PC-3 (cell line): Measurements from ENCODE around the gene TTC39A. TPM values are rescaled to one million over a fixed set of nuclear protein-coding genes. Genes with fewer than 3 reads are reported as not detected.

Experiments
- ATAC-seq: fragments of 200-7000 bp; cut with Tn5 transposase; 2 replicates; pipeline ENCODE4 v1.9.1; 2020; ENCODE audit warnings: mild to moderate bottlenecking, moderate library complexity
- BruUV-seq: library from RNA; stranded (reverse); fragments of 400-500 nt; replicated peaks from 2 replicates; lab custom pipeline; 2021; lab: Mats Ljungman, UMichigan
- CTCF ChIA-PET: fragments of 300-600 bp; sonication (Branson Sonifier 250); formaldehyde crosslinking; loops from one replicate; lab custom pipeline; 2022; ENCODE audit warnings: antibody characterized with exemption; lab: Charles Lee
- POLR2A ChIA-PET: fragments of 300-600 bp; sonication (Branson Sonifier 250); formaldehyde crosslinking; loops from one replicate; lab custom pipeline; 2022; ENCODE audit warnings: antibody characterized with exemption; ENCODE audit not compliant: unreplicated experiment; lab: Charles Lee
- DNase-seq: peaks from one replicate; pipeline ENCODE4 v3.0.0-alpha.2; 2015
- H2AFZ ChIP-seq: fragments of 300-600 bp; sonication (generic); 2 replicates; pipeline ENCODE4 v1.6.0; 2016; ENCODE audit warnings: antibody characterized with exemption, low read length
- H3F3A ChIP-seq: fragments of 300-600 bp; sonication (generic); one replicate; pipeline ENCODE4 v1.6.0; 2017; ENCODE audit warnings: antibody characterized with exemption, low read length, control low read depth, mild to moderate bottlenecking; ENCODE audit not compliant: unreplicated experiment
- H3K27ac ChIP-seq: fragments of 300-600 bp; sonication (generic); 2 replicates; pipeline ENCODE4 v1.5.1; 2016; ENCODE audit warnings: mild to moderate bottlenecking, low read length
- H3K27me3 ChIP-seq: fragments of 300-600 bp; sonication (generic); 2 replicates; pipeline ENCODE4 v1.6.1; 2016; ENCODE audit warnings: low read length, mixed read lengths
- H3K36me3 ChIP-seq: fragments of 300-600 bp; sonication (generic); 2 replicates; pipeline ENCODE4 v1.6.1; 2016; ENCODE audit warnings: low read depth, mixed run types, low read length, mixed read lengths
- H3K4me1 ChIP-seq: fragments of 300-600 bp; sonication (generic); 2 replicates; pipeline ENCODE4 v1.5.1; 2016; ENCODE audit warnings: low read length; ENCODE audit not compliant: insufficient read depth
- H3K4me2 ChIP-seq: fragments of 300-600 bp; sonication (generic); 2 replicates; pipeline ENCODE4 v1.6.0; 2016; ENCODE audit warnings: low read length
- H3K4me3 ChIP-seq: fragments of 300-600 bp; sonication (generic); 2 replicates; pipeline ENCODE4 v1.5.1; 2016; ENCODE audit warnings: mild to moderate bottlenecking, low read length, mixed read lengths
- H3K79me2 ChIP-seq: fragments of 300-600 bp; sonication (generic); 2 replicates; pipeline ENCODE4 v1.6.1; 2017; ENCODE audit warnings: low read length, mixed read lengths
- H3K9ac ChIP-seq: fragments of 300-600 bp; sonication (generic); 2 replicates; pipeline ENCODE4 v1.6.0; 2016; ENCODE audit warnings: mild to moderate bottlenecking, low read length
- H3K9me2 ChIP-seq: fragments of 300-600 bp; sonication (generic); replicated peaks from 2 replicates; pipeline ENCODE4 v1.6.1; 2016; ENCODE audit warnings: mixed run types, low read length, mixed read lengths
- H3K9me3 ChIP-seq: fragments of 300-600 bp; sonication (generic); 2 replicates; pipeline ENCODE4 v1.6.1; 2016; ENCODE audit warnings: low read length, mixed read lengths
- H4K20me1 ChIP-seq: fragments of 300-600 bp; sonication (generic); 2 replicates; pipeline ENCODE4 v1.6.1; 2016; ENCODE audit warnings: low read length, mixed read lengths
- EZH2 ChIP-seq: fragments of 300-600 bp; sonication (generic); IDR thresholded peaks from one replicate; pipeline ENCODE4 v1.6.1; 2017; ENCODE audit warnings: antibody characterized with exemption, mild to moderate bottlenecking, low read length; ENCODE audit not compliant: unreplicated experiment
- EZH2phosphoT487 ChIP-seq: fragments of 300-600 bp; sonication (generic); IDR thresholded peaks from 2 replicates; pipeline ENCODE4 v1.6.1; 2018; ENCODE audit warnings: mild to moderate bottlenecking, antibody characterized with exemption, low read length, borderline replicate concordance
- intact Hi-C: fragments of 100-400 bp; cut with micrococcal nuclease; formaldehyde crosslinking; loops from 2 replicates; pipeline ENCODE4 v1.9.0; 2023
- total RNA-seq: library from RNA; depleted of rRNA; stranded (reverse); fragments of >200 nt; gene quantifications from 2 replicates; pipeline ENCODE4 v1.2.3, GENCODE V29; 2014
- TF ChIP-seq, protein P1 (sequence below): fragments of 300-600 bp; sonication (generic); conservative IDR thresholded peaks from 2 replicates; pipeline ENCODE4 v1.5.1; 2017; ENCODE audit warnings: antibody characterized with exemption, low read depth, mild to moderate bottlenecking, low read length

The TTC39A gene
- total RNA-seq, 1 experiment from 2014 or later: 11.1 TPM

GRCh38 chr1:51346086-51346942 lies 16.0 kb upstream of the TTC39A start:
- no peaks in the 10 kb centered on the region for H3K36me3 ChIP-seq
- H3K4me1 ChIP-seq: no peaks in the 10 kb centered on the region
- no peak overlapping the region for H3K27ac ChIP-seq
- ChIA-PET POLR2A (no interaction called here), CTCF (interaction anchor here (0.5 kb wide), 1 partner anchor 540 kb away, joined by 6 read pairs; no protein-coding TSS in a partner anchor)
- no TSS peak for BruUV-seq
- DNase-seq: no peak
- H4K20me1 ChIP-seq: no peaks in the 10 kb centered on the region
- intact Hi-C loops: no loop called here
- H3K9me2 ChIP-seq: no peaks in the 10 kb centered on the region
- no peaks in the 10 kb centered on the region for H3K79me2 ChIP-seq
- ATAC-seq: no peak
- H3K4me2 ChIP-seq: no peak overlapping the region
- no peaks in the 10 kb centered on the region for H3K9me3 ChIP-seq
- H3K27me3 ChIP-seq: no peaks in the 10 kb centered on the region
- TF ChIP-seq, protein P1, sequence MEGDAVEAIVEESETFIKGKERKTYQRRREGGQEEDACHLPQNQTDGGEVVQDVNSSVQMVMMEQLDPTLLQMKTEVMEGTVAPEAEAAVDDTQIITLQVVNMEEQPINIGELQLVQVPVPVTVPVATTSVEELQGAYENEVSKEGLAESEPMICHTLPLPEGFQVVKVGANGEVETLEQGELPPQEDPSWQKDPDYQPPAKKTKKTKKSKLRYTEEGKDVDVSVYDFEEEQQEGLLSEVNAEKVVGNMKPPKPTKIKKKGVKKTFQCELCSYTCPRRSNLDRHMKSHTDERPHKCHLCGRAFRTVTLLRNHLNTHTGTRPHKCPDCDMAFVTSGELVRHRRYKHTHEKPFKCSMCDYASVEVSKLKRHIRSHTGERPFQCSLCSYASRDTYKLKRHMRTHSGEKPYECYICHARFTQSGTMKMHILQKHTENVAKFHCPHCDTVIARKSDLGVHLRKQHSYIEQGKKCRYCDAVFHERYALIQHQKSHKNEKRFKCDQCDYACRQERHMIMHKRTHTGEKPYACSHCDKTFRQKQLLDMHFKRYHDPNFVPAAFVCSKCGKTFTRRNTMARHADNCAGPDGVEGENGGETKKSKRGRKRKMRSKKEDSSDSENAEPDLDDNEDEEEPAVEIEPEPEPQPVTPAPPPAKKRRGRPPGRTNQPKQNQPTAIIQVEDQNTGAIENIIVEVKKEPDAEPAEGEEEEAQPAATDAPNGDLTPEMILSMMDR: no peak
- no peak for TF ChIP-seq EZH2
- no peak for TF ChIP-seq EZH2phosphoT487
- H3K9ac ChIP-seq: no peak overlapping the region
- no peak overlapping the region for H3K4me3 ChIP-seq
- no peaks in the 10 kb centered on the region for H3F3A ChIP-seq
- no peak overlapping the region for H2AFZ ChIP-seq

- Histone ChIP-seq H3K4me2 (peak overlapping the region; percentile 84; the same call in 1 of the 2 replicates), H4K20me1 (no peaks in the 10 kb centered on the region), H3K9me3 (no peaks in the 10 kb centered on the region), H3K4me1 (no peaks in the 10 kb centered on the region), H3F3A (no peaks in the 10 kb centered on the region), H3K27ac (no peak overlapping the region), H3K9ac (no peak overlapping the region), H3K27me3 (no peaks in the 10 kb centered on the region), H3K79me2 (no peaks in the 10 kb centered on the region), H3K36me3 (no peaks in the 10 kb centered on the region), H3K9me2 (no peaks in the 10 kb centered on the region), H3K4me3 (no peak overlapping the region), H2AFZ (peak overlapping the region; percentile 48; the same call in 1 of the 2 replicates)
- BruUV-seq: no TSS peak
- intact Hi-C loops: no loop called here
- ChIA-PET CTCF (no interaction called here), POLR2A (no interaction called here)
- DNase-seq (no peak), ATAC-seq (no peak; the same call in 1 of the 2 replicates)
- TF ChIP-seq EZH2phosphoT487: no peak
Measured at GRCh38 chr1:51345300-51345687, 14.9 kb upstream of the TTC39A start.

GRCh38 chr1:51344602-51345299 lies 14.4 kb upstream of the TTC39A start:
- peak; percentile 43 for DNase-seq
- TF ChIP-seq, protein P1: no peak
- no peak for TF ChIP-seq EZH2
- TF ChIP-seq EZH2phosphoT487: no peak

More at GRCh38 chr1:51344602-51345299, 14.4 kb upstream of the TTC39A start:
- Histone ChIP-seq H4K20me1 (no peaks in the 10 kb centered on the region), H2AFZ (peak overlapping the region; percentile 92), H3K27me3 (no peaks in the 10 kb centered on the region), H3K36me3 (no peaks in the 10 kb centered on the region), H3K4me1 (no peaks in the 10 kb centered on the region), H3K9me2 (no peaks in the 10 kb centered on the region), H3K79me2 (no peaks in the 10 kb centered on the region), H3K9me3 (no peaks in the 10 kb centered on the region), H3K4me2 (peak overlapping the region; percentile 84), H3K27ac (no peak overlapping the region), H3K9ac (0 out of 2 replicates have a peak overlapping the region, but pooled peaks have one; percentile 24), H3F3A (no peaks in the 10 kb centered on the region), H3K4me3 (peak overlapping the region; percentile 65)
- ChIA-PET CTCF (no interaction called here), POLR2A (interaction anchor here (0.6 kb wide), 1 partner anchor 209 kb away, joined by 4 read pairs; no protein-coding TSS in a partner anchor)
- no TSS peak for BruUV-seq
- intact Hi-C loops: no loop called here
- peak; percentile 86 for ATAC-seq
